HCT116 (cell line): Measurements from ENCODE around the gene FGGY. TPM values are rescaled to one million over a fixed set of nuclear protein-coding genes. Genes with fewer than 3 reads are reported as not detected.

Source experiments
- ATAC-seq: fragments of 200-7000 bp; cut with Tn5 transposase; 2 replicates; pipeline ENCODE4 v1.9.1; 2020; ENCODE audit warnings: mild to moderate bottlenecking, moderate library complexity
- BruUV-seq: library from RNA; stranded (reverse); fragments of 400-500 nt; replicated peaks from 2 replicates; lab custom pipeline; 2021; lab: Mats Ljungman, UMichigan
- CTCF ChIA-PET: fragments of 300-600 bp; sonication (Branson Sonifier 250); formaldehyde crosslinking; loops from one replicate; lab custom pipeline; 2021; ENCODE audit warnings: antibody characterized with exemption; lab: Charles Lee
- POLR2A ChIA-PET: fragments of 300-600, 350-600 bp; sonication (Branson Sonifier 250); formaldehyde crosslinking; loops from one replicate; lab custom pipeline; 2021; ENCODE audit warnings: antibody characterized with exemption; lab: Charles Lee
- RAD21 ChIA-PET, 2 experiments: fragments of 300-600 bp; sonication (Branson Sonifier 250); formaldehyde crosslinking; loops; one replicate each; lab custom pipeline; 2023; ENCODE audit warnings: low total read pairs in 2 of 2; ENCODE audit not compliant: uncharacterized antibody in 2 of 2, unreplicated experiment in 2 of 2, low non-redundant PET in 1 of 2; lab: Charles Lee
- DNase-seq: peaks from one replicate; pipeline ENCODE4 v3.0.0-alpha.2; 2010; ENCODE audit warnings: low read depth, low spot score
- H2AFZ ChIP-seq: fragments of 200-600 bp; shearing (Covaris generic), sonication (generic); 2 replicates; pipeline ENCODE4 v1.6.1; 2017; ENCODE audit warnings: low read depth, mixed run types, mixed read lengths, antibody characterized with exemption, low read length; ENCODE audit not compliant: poor library complexity, severe bottlenecking
- H3K27ac ChIP-seq: 2 replicates; pipeline ENCODE4 v1.5.1; 2012; ENCODE audit warnings: low read depth, low read length
- H3K27me3 ChIP-seq: fragments of 200-600 bp; sonication (generic); 2 replicates; pipeline ENCODE4 v1.6.1; 2016; ENCODE audit warnings: mixed run types, low read length, mixed read lengths; ENCODE audit not compliant: insufficient read depth
- H3K36me3 ChIP-seq, 2 experiments: fragments of 200-500 bp in 1 of 2; fragments of 200-600 bp in 1 of 2; sonication (Bioruptor generic) in 1 of 2; sonication (generic) in 1 of 2; 2 replicates each; pipeline versions ENCODE4 v1.5.1 to v1.6.1; 2014 to 2016; ENCODE audit warnings: low read length in 2 of 2, inconsistent platforms in 1 of 2, mixed read lengths in 1 of 2, mixed run types in 1 of 2; ENCODE audit not compliant: insufficient read depth in 2 of 2, control insufficient read depth in 1 of 2
- H3K4me1 ChIP-seq, 2 experiments: fragments of 200-600 bp in 1 of 2; sonication (generic) in 1 of 2; 2 replicates each; pipeline versions ENCODE4 v1.5.1 to v1.6.1; 2012 to 2017; ENCODE audit warnings: low read length in 2 of 2, inconsistent platforms in 1 of 2, mild to moderate bottlenecking in 1 of 2, mixed read lengths in 1 of 2, mixed run types in 1 of 2, moderate library complexity in 1 of 2; ENCODE audit not compliant: insufficient read depth in 2 of 2, control insufficient read depth in 1 of 2
- H3K4me2 ChIP-seq: fragments of 200-600 bp; sonication (generic); 2 replicates; pipeline ENCODE4 v1.6.1; 2017; ENCODE audit warnings: mixed run types, low read length, mixed read lengths
- H3K4me3 ChIP-seq, 2 experiments: fragments of 200-600 bp in 1 of 2; sonication (generic) in 1 of 2; replicated peaks in 1 of 2; 2 replicates each; pipeline ENCODE4 v1.5.1; 2011 to 2016; ENCODE audit warnings: low read length in 2 of 2, control low read depth in 1 of 2, low read depth in 1 of 2, mild to moderate bottlenecking in 1 of 2, mixed read lengths in 1 of 2, mixed run types in 1 of 2
- H3K79me2 ChIP-seq: fragments of 200-600 bp; sonication (generic); 2 replicates; pipeline ENCODE4 v1.6.1; 2017; ENCODE audit warnings: mild to moderate bottlenecking, mixed run types, low read length, moderate library complexity, mixed read lengths; ENCODE audit not compliant: insufficient read depth
- H3K9ac ChIP-seq: fragments of 200-600 bp; sonication (generic); 2 replicates; pipeline ENCODE4 v1.6.1; 2016; ENCODE audit warnings: low read length, mixed read lengths
- H3K9me2 ChIP-seq: fragments of 200-600 bp; sonication (generic), shearing (Covaris generic); 2 replicates; pipeline ENCODE4 v1.6.1; 2017; ENCODE audit warnings: mixed run types, mild to moderate bottlenecking, moderate library complexity; ENCODE audit not compliant: insufficient read depth
- H3K9me3 ChIP-seq, 2 experiments: fragments of 200-500 bp in 1 of 2; fragments of 200-600 bp in 1 of 2; sonication (Bioruptor generic) in 1 of 2; sonication (generic) in 1 of 2; 2 replicates each; pipeline ENCODE4 v1.6.1; 2014 to 2017; ENCODE audit warnings: low read length in 2 of 2, mixed read lengths in 2 of 2, inconsistent platforms in 1 of 2, low read depth in 1 of 2, mild to moderate bottlenecking in 1 of 2, mixed run types in 1 of 2, moderate library complexity in 1 of 2; ENCODE audit not compliant: control insufficient read depth in 1 of 2, insufficient read depth in 1 of 2
- H4K20me1 ChIP-seq: fragments of 200-600 bp; sonication (generic), shearing (Covaris generic); 2 replicates; pipeline ENCODE4 v1.6.1; 2017; ENCODE audit warnings: mixed run types, mild to moderate bottlenecking, moderate library complexity; ENCODE audit not compliant: insufficient read depth
- ATF3 ChIP-seq: IDR thresholded peaks from 2 replicates; pipeline ENCODE4 v1.6.1; 2012
- CEBPB ChIP-seq: IDR thresholded peaks from 2 replicates; pipeline ENCODE4 v1.6.1; 2012; ENCODE audit warnings: low read depth
- CTCF ChIP-seq, 3 experiments: fragments of 200-600 bp in 1 of 3; sonication (generic) in 1 of 3; IDR thresholded peaks in 2 of 3; conservative IDR thresholded peaks in 1 of 3; 2 replicates each; pipeline ENCODE4 v1.5.1; 2012 to 2017; ENCODE audit warnings: low read depth in 2 of 3, low read length in 2 of 3, antibody characterized with exemption in 1 of 3, borderline replicate concordance in 1 of 3, control low read depth in 1 of 3, mild to moderate bottlenecking in 1 of 3, mixed read lengths in 1 of 3, mixed run types in 1 of 3, moderate library complexity in 1 of 3; ENCODE audit not compliant: insufficient read depth in 1 of 3
- EGR1 ChIP-seq: IDR thresholded peaks from 2 replicates; pipeline ENCODE4 v1.6.1; 2012; ENCODE audit warnings: low read depth
- ELF1 ChIP-seq: IDR thresholded peaks from 2 replicates; pipeline ENCODE4 v1.6.1; 2012; ENCODE audit warnings: low read depth, borderline replicate concordance
- EZH2 ChIP-seq: fragments of 200-600 bp; sonication (generic); IDR thresholded peaks from 2 replicates; pipeline ENCODE4 v1.6.1; 2017; ENCODE audit warnings: antibody characterized with exemption, mixed run types
- JUND ChIP-seq: IDR thresholded peaks from 2 replicates; pipeline ENCODE4 v1.6.1; 2012
- POLR2AphosphoS5 ChIP-seq: IDR thresholded peaks from 2 replicates; pipeline ENCODE4 v1.6.1; 2011; ENCODE audit warnings: mild to moderate bottlenecking, low read depth, low read length, moderate library complexity
- REST ChIP-seq: IDR thresholded peaks from 2 replicates; pipeline ENCODE4 v1.6.1; 2012; ENCODE audit warnings: low read depth
- SP1 ChIP-seq: IDR thresholded peaks from 2 replicates; pipeline ENCODE4 v1.6.1; 2012; ENCODE audit warnings: low read depth
- SRF ChIP-seq: IDR thresholded peaks from 2 replicates; pipeline ENCODE4 v1.6.1; 2012; ENCODE audit warnings: low read depth
- ZBTB33 ChIP-seq: IDR thresholded peaks from 2 replicates; pipeline ENCODE4 v1.6.1; 2011; ENCODE audit warnings: mild to moderate bottlenecking, low read length, moderate library complexity; ENCODE audit not compliant: insufficient replicate concordance; ENCODE audit errors: extremely low read depth
- intact Hi-C: fragments of 100-400 bp; cut with micrococcal nuclease; formaldehyde crosslinking; loops from 2 replicates; pipeline ENCODE4 v1.10.0; 2022
- total RNA-seq: library from RNA; stranded (reverse); gene quantifications from one replicate; pipeline ENCODE4 v1.2.1, GENCODE V29; 2021; ENCODE audit not compliant: unreplicated experiment

FGGY gene
- total RNA-seq, 1 experiment from 2014 or later: 10.6 TPM

GRCh38 chr1:59498640-59499039 is 201.7 kb downstream of the FGGY start:
- Histone ChIP-seq H3K4me2 (no peak overlapping the region), H3K27me3 (no peaks in the 10 kb centered on the region), H3K4me3 (no peak overlapping the region), H2AFZ (no peak overlapping the region), H3K27ac (no peak overlapping the region), H3K79me2 (no peaks in the 10 kb centered on the region), H4K20me1 (no peaks in the 10 kb centered on the region), H3K9ac (no peak overlapping the region), H3K9me3 (no peaks in the 10 kb centered on the region), H3K4me1 (peaks cover 8 to 29% of the 10 kb centered on the region in 2 experiments; a peak in 3 of 4 replicates), H3K9me2 (no peaks in the 10 kb centered on the region), H3K36me3 (no peaks in the 10 kb centered on the region)
- ChIA-PET CTCF (no interaction called here), POLR2A (no interaction called here), RAD21 (no interaction called here)
- DNase-seq: no peak
- intact Hi-C loops: loop anchor here (10.0 kb wide), 1 partner anchor 204 kb away; the partner anchor contains the start of gene FGGY
- BruUV-seq: no TSS peak
- no peak for TF ChIP-seq REST
- no peak for TF ChIP-seq EZH2
- no peak for TF ChIP-seq SP1
- TF ChIP-seq POLR2AphosphoS5: no peak
- TF ChIP-seq EGR1: no peak
- TF ChIP-seq CEBPB: no peak
- no peak for TF ChIP-seq ATF3
- no peak for TF ChIP-seq SRF
- no peak for TF ChIP-seq ELF1
- no peak for TF ChIP-seq JUND
- TF ChIP-seq ZBTB33: no peak
- TF ChIP-seq CTCF (IDR thresholded peaks at IDR 0.05 in 2 of 3, conservative IDR thresholded peaks at IDR 0.05 in 1 of 3; ENCODE audit: borderline replicate concordance in 1 of 3, insufficient read depth in 1 of 3, low read depth in 2 of 3, low read length in 2 of 3): no peak
- no peak for ATAC-seq
